NCI-H1436 treated with DMSO at 0.1 percent for 48 hours (cell line): Measurements from ENCODE around the gene ZBTB40.

Experiments
- DNase-seq: peaks from one replicate; lab custom pipeline; 2025; lab: John Stamatoyannopoulos, UW

ZBTB40 gene

GRCh38 chr1:22530715-22531114 is 79.1 kb downstream of the ZBTB40 start:
- DNase-seq = no peak

- no peak for DNase-seq
Measured at GRCh38 chr1:22531251-22531650, 79.6 kb downstream of the ZBTB40 start.

GRCh38 chr1:22533244-22533895 is 81.7 kb downstream of the ZBTB40 start:
- no peak for DNase-seq

GRCh38 chr1:22534951-22535350 is 83.3 kb downstream of the ZBTB40 start:
- DNase-seq = no peak

GRCh38 chr1:22535399-22535798 is 83.7 kb downstream of the ZBTB40 start:
- DNase-seq = no peak

- no peak for DNase-seq
Measured at GRCh38 chr1:22536506-22536905, 84.9 kb downstream of the ZBTB40 start.

DNA sequence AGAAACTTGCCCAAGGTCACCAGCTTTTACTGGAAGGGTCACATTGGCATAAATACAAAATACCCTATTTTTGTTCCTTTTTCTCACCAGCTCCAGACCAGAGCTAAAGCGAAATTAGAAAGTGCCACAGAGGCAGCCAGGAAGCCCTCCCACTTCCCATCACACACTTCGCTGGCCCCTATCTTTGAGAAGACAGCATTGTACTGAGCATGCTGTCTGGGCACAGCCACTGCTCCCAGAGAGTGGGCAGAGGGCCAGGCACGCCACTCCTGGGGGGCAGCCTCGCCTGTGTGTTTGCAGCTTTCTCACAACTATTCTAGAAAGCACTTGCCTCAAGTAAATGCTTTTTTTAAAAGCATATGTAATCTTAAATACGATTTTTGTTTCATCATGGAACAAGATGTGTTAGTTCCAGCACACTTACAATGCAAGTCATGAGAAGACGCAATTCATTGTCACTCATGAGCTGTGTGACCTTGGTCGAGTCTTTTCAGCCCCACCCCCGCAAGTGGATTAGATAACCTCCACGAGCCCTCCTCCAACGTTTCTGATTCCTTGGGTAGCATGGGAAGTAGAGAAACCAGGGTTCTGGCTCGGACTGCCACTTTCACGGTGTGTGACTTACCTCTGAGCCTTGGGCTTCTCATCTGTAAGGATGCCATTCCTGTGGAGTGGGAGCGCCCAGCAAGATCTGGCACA is 85.9 kb downstream of the ZBTB40 start:
- no peak for DNase-seq

GRCh38 chr1:22539510-22540118 is 88.0 kb downstream of the ZBTB40 start:
- DNase-seq = no peak

DNA sequence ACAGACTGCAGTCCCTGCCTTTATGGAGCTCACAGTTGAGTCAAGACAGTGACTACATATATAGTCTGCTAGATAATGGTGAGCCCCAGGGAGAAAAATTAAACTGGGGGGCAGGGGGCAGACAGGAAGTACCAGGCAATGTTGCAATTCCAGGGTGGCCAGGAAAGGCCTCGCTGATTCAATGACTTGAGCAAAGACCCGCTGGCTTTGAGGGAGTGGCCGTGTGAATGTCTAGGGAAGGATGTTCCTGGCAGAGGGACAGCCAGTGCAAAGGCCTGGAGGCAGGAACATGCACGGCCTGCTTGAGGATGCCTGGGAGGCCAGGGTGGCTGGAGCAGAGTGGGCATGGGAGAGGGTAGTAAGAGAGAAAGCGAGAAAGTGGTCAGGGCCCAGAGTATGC is 88.7 kb downstream of the ZBTB40 start:
- no peak for DNase-seq

- DNase-seq = no peak
Measured at GRCh38 chr1:22542886-22543285, 91.2 kb downstream of the ZBTB40 start.

DNA sequence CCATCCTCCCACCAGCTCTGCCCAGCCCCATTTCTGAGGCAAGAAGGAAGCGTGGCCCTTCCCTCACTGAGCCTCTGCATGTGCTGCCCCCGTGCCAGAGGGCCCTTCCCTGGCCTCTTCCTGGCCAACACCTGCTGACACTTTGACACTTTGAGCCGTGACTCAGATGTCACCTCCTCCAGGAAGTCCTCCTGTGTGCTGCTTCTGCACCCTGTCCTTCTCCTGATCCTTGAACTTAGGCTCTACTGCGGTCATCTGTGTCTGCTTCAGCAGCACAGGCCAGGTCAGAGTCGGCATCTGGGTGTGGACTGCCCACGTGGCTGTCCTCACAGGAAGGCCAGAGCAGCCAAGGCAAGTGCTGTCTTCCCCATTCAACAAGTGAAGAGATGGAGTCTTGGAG is 92.0 kb downstream of the ZBTB40 start:
- DNase-seq = no peak

DNA sequence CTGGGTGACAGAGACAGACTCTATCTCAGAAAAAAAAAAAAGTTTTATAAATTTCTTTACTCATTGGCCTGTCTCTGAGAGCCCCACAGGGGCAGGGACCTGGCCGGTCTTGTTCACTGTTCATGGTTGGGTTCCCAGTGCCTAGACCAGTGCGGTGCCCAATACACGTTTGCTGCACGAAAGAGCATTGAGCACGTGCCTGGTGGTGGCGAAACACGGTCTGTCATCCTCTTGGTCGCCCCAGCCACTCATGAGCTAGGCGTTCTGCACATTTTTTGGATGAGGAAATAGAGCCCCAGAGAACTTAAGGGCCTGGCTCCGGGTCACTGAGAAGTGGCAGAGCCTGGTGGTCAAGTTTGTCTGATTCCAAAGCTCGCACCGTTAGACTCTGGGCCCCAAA is 93.0 kb downstream of the ZBTB40 start:
- no peak for DNase-seq

- DNase-seq = no peak
Measured at GRCh38 chr1:22545141-22545540, 93.5 kb downstream of the ZBTB40 start.

GRCh38 chr1:22547186-22547817 is 95.7 kb downstream of the ZBTB40 start:
- DNase-seq = no peak

DNA sequence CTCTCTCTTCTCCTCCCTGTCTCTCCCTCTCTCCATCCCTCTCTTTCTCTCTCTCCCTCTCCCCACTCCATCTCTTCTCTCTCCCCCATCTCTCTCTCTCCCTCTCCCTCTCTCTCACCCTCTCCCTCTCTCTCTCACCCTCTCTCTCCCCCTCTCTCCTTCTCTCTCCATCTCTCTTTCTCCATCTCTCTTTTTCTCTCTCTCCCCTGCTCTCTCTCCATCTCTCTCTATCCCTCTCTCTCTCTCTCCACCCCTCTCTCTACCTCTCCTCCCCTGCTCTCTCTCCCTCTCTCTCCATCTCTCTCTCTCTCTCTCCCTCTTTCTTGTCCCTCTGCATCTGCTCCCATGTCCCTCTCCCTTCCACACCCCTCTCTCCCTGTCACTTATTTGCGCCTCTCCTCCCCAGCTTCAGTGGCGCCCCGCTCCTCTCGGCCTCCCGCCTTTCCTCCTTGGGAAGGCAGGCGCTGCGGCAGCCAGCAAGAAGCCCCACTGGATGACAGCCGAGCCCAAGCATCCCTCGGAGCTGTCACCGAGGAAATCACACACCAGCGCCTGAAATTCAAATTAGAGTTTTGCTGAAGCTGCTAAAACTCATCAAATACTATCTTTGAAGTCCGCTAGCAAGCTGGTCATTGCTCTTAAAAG is 96.3 kb downstream of the ZBTB40 start:
- no peak for DNase-seq

DNA sequence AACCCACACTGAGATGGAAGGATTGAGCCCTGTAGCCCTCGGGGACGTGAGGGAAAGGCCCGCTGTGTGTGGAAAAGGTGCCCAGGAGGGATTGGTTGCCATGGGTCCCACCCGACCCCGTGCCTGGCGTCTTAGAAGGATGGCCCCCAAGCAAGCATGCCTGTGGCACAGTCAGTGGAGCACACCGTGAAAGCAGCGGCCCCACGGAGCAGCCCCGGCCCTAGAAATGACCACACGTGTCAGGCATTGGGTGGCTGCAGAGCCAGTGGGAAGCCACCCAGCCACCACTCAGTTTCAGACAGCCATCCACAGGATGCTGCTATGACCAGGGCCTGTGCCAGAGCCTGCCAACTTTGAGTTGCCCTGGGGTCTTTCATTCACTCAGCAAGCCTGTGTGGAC is 98.4 kb downstream of the ZBTB40 start:
- no peak for DNase-seq

- no peak for DNase-seq
Measured at GRCh38 chr1:22551591-22551990, 99.9 kb downstream of the ZBTB40 start.

- no peak for DNase-seq
Measured at GRCh38 chr1:22552021-22552420, 100.4 kb downstream of the ZBTB40 start.

DNA sequence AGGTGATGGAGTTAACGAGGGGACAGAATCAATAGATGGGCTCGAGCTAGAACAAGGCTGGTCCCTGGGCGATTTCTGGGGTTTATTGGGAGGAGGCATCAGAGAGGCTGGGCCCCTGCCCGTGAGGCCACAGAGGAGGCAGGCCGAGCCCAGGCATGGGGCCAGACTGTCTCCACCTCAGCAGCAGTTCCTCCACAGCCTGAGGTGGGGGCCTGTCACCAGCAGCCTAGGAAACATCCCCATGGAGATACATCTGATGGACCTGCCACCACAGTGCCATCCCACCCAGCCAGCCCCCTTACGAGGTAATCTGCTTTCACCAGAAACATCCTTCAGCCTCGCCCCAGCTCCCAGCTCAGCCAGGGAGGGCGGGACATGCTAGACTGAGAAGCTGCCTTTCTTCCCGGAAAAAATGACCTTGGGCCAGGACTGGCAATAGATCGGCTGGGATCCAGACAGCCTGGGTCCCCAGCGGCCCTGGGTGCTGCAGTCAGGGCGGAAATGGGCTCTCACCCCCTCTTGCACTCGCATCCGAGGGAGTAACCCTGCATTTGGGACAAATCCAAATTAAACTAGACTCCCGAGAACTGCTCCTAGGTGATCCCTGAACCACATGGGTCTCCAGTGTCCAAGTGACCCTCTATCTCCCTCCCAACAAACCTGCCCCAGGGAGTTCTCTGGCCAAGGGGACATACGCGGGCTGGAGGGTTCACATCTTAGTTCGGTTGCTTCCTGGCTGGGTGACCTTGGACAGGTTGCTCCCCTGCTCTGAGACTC is 101.6 kb downstream of the ZBTB40 start:
- no peak for DNase-seq

GRCh38 chr1:22553991-22554522 is 102.4 kb downstream of the ZBTB40 start:
- DNase-seq = no peak

DNA sequence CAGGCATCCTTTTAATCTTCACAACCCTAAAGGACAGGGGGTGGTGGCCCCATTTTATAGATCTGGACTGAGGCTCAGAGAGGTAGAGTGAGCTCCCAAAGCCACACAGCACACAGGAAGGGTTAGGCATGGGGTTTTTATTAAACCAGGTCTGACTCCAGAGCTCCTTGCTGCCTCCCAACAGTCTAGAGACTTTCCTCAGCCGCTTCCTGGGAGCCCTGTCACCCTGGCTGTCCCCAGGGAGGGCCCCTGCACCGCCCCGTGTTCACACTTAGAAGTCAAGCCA is 103.7 kb downstream of the ZBTB40 start:
- no peak for DNase-seq
